HG03060 (cell line): Measurements from ENCODE around the gene MTG2.

Experiments used
- ATAC-seq: cut with Tn5 transposase; IDR thresholded peaks from one replicate; pipeline ENCODE4 v1.9.1; 2021; ENCODE audit warnings: low read depth, moderate number of reproducible peaks; ENCODE audit not compliant: unreplicated experiment

The MTG2 gene

GRCh38 chr20:62160876-62161275 lies 22.0 kb upstream of the MTG2 start:
- ATAC-seq = no peak

GRCh38 chr20:62161347-62161746 lies 21.5 kb upstream of the MTG2 start:
- no peak for ATAC-seq

GRCh38 chr20:62162765-62163484 lies 19.9 kb upstream of the MTG2 start:
- ATAC-seq = no peak

- ATAC-seq = no peak
These were observed 19.4 kb upstream of the MTG2 start for GRCh38 chr20:62163485-62163865.

GRCh38 chr20:62163986-62164762 lies 18.7 kb upstream of the MTG2 start:
- ATAC-seq = no peak

GRCh38 chr20:62164879-62165761 lies 17.7 kb upstream of the MTG2 start:
- ATAC-seq = no peak

- ATAC-seq = no peak
These were observed 16.9 kb upstream of the MTG2 start for GRCh38 chr20:62165762-62166399.

- ATAC-seq = no peak
These were observed 15.4 kb upstream of the MTG2 start for GRCh38 chr20:62167474-62167873.

- ATAC-seq = no peak
These were observed 14.8 kb upstream of the MTG2 start for GRCh38 chr20:62168061-62168460.

- no peak for ATAC-seq
These were observed 13.9 kb upstream of the MTG2 start for GRCh38 chr20:62168890-62169435.

GRCh38 chr20:62170536-62170935 lies 12.3 kb upstream of the MTG2 start:
- no peak for ATAC-seq

GRCh38 chr20:62171245-62171644 lies 11.6 kb upstream of the MTG2 start:
- no peak for ATAC-seq

- ATAC-seq = no peak
These were observed 10.2 kb upstream of the MTG2 start for GRCh38 chr20:62172666-62173065.

- ATAC-seq = no peak
These were observed 8.6 kb upstream of the MTG2 start for GRCh38 chr20:62174021-62174804.

GRCh38 chr20:62174870-62175624 lies 7.8 kb upstream of the MTG2 start:
- no peak for ATAC-seq

- no peak for ATAC-seq
These were observed 7.1 kb upstream of the MTG2 start for GRCh38 chr20:62175711-62176110.

- no peak for ATAC-seq
These were observed 6.0 kb upstream of the MTG2 start for GRCh38 chr20:62176866-62177265.

- no peak for ATAC-seq
These were observed 5.5 kb upstream of the MTG2 start for GRCh38 chr20:62177307-62177706.
